UCSD-AML1 (cell line): Measurements from ENCODE around the gene VCAN.
A peak's percentile ranks its signal among the peaks of the same experiment; 100 is the strongest.

Experiments used
- DNase-seq: peaks from one replicate; lab custom pipeline; 2025; ENCODE audit not compliant: unreplicated experiment; lab: John Stamatoyannopoulos, UW

VCAN gene

DNA sequence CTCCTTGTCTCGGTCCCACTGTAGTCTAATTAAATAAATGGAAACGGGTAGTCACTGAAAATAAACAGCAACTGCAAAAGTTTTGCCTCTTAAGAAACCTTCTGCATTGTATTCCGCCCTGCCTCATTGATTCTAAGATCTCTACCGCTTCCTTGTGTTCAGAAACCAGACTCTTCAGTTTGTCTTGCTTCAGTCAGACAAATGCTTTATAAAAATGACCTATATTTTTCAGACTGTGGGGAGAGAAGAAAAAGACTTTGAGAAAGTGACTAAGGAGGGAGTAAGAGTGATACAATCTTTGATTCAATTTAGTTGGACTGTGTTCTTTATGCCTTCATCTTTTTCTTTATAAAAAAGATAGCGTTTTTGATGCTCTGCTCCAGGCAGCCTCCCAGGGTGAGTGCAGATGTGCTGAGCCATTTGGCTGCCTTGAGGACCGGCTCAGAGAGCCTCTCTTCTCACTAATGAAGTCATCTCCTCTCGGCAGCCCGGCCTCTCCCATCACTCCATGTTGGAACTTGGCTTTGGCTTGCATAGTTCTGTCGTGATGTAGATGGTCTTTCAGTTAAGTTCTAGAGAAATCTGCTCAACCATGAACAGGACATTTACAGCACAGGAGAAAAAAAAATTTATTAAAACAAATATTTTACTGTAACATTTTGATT, 4.0 kb upstream of the VCAN start:
- no peak for DNase-seq

DNA sequence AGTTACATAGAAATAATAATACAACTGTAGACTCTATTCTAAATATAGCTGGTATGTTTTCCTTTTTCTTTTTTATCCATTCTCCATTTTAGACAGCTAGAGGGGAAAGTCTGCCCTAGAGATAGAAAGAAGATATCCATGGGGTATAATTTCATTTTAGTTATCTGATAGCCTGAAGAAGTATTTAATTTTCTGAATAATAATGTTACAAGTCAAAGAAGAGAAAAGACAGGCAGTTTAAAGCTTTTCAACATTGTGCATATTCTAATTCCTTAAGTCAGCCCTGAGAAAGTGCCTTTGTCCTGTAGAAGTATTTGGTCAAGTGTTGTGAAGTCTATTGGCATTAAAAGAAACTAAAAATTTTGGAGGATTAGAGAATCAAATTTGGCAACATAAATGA, 2.5 kb upstream of the VCAN start:
- DNase-seq, result no peak

DNA sequence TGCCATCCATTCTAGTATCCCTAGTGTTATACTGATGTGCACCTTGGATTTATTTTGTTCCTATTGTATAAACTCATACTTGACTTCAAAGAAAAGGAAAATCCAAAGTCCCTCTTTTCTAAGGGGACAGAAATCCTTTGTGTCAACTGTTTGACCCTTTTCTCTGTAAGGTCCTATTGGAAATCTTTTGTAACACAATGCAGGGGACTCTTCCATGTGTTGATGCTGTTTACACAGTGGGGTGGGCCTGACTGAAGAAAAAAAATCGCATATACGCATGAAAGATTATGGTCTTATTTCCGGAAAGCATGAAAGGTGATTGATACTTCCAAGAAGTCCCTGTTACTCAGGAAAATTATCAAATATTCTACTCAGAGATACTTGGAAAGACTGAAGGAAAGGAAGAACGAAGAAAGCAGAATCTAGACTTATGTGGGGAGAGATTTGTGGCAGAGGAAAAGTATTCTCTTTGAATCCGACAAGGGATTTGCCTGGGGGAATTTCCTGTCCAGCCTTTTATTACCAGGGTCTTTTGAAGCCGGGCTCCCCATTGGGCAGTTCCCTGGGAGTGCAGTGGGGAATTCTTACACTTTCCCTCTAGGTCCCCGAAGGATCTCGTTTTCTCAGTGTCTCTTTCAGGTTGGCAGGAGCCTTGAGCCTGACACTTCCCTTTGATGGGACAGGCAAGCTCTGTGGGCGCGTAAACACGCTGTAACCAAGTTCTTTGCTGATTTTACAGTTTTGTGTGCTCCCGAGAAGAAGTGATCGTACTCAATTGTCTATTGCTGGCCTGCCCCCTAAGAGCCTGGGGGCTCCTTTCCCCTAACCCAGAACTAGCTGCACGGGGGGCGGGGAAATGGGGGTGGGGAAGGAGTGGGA, 779 bp upstream of the VCAN start:
- no peak for DNase-seq

DNA sequence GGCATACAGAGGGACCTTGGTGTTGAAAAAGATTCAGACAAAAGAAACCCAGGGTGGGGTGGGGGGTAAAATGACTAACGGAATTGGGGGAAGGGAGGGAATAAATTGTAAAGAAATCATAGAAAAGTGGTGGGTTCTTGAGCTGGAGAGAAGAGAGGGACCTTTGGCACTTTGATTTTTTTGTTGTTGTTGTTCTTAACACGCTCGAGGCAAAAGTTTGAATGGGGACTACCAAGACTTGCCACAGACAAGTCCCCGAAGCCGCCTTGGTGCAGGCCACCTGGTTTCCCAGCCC, 616 bp downstream of the VCAN start:
- no peak for DNase-seq

DNA sequence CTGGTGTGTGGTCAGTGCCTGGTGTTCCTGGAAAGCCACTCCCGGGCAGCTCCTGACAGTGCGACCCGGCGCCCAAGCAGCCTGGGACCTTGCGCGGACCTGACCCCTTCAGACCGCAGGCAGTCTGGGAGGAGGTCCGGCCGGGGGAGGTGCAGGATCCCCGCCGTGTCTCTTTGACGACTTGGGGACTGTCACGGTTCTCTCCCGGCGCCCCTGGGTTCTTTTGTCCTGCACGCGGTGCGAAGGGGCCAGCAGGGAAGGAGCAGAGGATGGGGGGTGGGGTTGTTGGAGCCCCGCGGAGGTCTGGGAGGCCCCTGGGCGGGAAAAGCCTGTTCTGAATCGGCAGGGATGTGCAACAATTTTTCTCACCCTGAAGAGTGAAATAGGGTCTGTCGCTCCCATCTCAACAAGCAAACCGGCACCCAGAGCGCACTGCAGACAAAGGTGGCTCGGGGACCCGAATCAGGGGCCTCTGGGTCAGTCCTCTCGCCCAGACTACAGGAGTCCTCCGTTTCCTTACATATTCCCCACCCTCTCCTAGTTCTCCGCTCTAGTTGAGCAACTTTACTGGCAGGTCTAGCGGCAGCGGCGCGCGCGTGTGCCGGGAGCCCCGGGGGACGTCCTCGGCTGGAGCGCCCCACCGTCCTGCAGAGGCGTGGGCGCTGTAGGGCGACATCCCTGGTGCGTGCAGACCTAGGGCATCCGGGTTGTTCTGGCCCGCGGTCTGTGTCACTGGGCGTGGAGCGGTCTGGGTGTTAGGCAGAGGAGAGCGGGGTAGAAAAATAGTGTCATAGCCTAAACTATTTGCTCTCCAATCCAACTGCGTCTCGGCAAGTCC, 1.2 kb downstream of the VCAN start:
- peak; percentile 54 for DNase-seq

DNA sequence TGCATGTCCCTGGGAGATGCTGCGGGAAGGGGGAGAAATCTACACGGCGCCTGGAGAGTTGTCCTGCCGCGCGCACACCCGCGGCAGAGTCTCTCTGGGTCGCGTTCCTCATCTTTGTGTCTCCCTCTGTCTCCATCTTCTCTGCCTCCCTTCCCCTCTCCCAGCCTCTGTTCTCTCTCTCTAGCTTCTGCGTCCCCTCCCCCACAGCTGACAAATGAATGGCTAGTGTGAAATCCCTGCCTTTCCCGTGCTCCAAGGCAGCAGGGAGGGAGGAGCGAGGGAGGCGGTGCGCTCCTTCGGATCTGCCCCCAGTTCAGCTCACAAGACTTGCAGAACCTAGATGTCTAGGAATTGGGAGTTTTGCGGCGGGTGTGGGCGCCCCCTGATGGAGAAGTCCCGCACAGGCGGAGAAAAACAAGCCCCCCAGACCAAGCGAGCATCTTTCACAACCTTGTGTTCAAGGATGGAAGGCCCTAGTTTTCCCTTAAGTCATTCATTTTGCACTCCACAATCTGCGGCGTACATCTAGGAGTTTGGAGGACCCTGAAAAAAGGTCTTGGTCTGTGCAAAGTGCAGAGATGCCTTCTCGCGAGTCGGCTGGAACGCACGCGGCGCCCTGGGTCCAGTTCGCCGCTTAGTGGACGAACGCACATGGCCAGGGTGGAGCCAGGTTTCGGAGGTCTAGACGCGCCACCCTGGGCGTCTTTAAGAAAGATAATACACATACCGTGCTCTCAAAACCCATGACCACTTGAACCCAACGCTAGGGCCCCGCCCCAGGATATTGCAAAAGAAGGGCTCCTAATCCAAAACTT, 2.0 kb downstream of the VCAN start:
- peak; percentile 90 for DNase-seq

DNA sequence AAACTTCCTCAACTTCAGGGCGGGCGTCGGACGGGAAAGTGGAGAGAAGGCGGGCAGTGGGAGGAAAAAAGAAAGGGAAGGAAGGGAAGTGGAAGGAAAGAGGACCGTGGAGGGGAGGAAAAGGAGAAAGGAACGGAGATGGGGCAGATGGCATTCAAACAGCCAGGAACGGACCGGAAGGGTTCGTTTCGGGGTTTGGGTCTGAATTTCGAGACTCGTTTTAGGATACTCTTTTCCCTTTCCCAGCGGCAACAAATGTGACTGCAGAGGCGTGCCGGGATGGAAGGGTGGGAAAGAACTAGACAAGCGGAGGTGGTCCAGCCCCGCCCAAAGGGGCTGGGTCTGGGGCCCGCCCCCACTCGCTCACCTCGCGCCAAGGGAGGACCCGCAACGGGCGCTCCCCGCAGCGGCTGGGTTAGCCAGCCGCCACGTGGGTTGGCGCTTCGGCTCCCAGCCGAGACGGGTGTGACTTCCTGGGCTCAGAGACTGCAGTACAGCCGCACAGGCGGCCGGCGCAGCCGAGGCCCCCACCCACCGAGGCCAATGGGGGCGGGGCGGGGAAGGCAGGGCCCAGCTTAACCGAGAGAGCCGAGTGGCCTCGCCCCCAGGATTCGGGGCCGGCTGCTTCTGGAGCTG, 2.7 kb downstream of the VCAN start:
- DNase-seq, result peak; percentile 85

DNA sequence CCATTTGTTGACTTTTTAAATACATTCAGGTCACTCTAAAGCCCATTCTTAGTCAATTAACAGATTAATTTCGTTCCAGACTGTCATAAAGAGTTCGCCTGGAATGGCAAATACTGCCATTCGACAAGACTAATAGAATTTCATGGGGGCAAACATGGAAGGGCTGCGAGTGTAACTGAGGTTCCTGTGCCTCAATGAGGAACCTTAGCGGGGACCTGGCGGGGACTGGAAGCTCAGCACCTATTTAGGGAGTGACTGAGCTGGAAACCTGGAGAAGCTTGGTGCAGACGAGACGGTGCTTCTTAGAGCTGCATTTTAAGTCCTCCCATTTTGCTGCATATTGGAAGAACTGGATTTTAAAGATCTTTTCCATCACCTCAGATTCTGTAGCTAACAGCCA, 3.4 kb downstream of the VCAN start:
- DNase-seq, result no peak

DNA sequence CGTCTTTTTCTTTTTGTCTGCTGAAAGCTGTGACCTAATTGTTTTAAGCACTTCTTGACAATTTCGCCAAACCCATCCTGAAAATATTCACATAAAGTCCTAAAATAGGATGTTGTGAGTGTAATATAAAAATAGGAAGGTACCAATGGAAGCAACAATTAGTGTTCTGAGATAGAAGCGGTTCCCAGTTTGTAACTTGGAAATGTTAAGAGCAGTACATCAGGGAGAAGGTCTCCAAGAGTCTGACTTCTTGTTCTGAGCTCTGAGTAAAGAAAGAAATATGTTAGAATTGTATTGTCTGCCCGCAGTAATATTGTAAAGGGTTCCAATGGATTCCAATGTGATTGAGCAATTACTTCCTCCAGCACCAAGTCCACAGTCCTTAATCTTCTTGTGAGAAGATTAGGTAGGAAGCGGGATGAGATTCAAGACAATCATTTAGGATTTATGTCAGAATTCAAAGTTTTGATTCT, 3.9 kb downstream of the VCAN start:
- DNase-seq, result no peak

DNA sequence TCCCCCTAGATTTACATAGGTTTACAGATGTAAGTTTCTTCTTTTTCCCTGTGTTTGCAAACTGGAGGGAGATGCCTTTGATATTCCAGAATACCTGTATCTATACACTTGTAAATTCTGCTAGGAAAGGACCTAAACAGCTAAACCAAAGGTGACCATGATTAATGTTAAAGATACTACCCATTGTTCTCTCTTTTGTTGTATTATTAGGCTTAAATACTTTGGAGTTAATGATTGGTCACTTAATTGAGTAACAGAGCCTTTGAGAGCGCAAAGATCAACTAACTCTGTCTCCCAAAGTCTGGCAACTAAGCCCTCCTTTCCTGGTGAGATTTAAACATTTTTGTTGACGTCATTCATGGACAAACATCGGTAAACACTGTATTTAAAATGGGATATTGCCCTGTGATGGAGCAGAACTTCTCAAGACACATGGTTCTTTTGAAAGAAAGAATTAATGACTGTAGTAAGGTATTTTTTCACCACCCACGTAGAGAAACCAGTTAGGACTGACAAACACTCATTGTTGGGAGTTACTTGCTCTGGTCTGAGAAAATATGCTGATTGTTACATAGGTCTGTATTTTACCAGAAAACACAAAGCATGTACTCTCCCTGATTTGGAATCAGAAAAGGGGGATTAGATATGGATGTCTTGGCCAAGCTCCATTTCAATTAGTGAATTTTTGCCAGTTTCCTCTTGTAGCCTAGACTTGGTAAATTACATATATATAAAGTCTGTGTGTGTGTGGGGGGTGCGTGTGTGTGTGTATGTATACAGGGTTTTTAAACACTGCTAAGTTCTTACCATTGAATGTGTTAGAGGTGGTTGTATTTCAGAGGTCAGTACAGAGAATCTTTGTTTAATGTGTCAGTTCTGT, 4.6 kb downstream of the VCAN start:
- no peak for DNase-seq

DNA sequence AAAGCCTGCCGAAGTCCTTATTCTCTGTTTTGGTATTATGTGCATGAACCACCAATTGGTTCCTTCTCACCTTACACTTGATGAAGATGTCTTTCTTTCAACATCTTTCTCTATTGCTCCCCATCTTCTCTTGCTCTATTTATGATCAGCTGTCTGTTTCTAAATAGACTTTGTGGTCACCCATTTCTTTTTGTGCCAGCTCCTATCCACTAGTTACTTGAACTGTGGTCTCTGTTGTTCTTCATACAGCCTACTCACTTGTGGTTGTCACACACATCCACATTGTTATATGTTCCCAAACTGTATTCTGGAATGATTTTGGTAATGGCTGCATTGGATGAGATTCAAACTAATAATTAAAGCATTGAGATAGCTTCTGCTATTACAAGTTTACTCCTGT, 11.4 kb downstream of the VCAN start:
- DNase-seq, result no peak

DNA sequence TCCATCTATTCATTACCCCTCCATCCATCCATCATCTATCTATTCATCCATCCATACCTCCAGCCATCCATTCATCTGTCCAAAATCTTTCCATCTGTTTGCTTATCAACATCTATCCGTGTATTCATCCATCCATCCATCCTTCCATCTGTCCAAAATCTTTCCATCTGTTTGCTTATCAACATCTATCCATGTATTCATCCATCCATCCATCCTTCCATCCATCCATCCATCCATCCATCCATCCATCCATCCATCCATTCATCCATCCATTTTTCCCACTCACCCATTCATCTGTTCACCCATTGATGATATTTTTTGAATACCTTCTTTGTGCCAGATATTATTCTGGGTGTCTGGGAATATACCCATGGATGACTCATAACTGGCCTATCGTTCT, 12.8 kb downstream of the VCAN start:
- no peak for DNase-seq

DNA sequence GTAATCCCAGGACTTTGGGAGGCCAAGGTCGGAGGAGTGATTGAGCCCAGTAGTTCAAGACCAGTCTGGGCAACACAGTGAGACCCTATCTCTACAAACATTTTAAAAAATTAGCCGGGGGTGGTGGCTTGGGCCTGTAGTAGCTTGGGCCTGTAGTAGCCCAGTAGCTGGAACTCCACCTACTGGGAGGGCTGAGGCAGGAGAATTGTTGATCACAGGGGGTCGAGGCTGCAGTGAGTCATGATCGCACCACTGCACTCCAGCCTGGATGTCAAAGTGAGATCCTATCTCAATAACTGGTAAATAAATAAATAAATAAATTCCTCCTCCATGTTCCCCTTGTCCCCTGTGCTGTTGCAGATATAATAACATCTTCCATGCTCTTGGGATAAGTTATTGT, 14.3 kb downstream of the VCAN start:
- DNase-seq, result no peak

DNA sequence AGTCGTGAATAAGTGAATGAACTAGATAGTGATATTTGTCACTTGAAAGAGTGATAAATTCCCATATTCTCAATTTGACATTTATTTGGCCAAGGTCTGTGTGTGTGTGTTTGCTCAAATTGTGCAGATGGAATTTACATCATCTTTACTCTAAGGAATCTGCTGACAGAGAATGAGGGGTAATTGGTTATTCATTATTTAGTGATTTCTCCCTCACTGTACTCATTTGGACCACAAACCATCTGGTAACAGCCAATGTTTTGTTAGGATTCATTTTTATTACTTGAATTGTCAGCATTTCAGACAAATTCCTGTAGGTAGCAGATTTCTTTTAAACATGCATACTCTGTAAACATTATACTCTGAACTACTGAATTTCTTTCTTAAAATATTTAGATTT, 15.6 kb downstream of the VCAN start:
- no peak for DNase-seq

DNA sequence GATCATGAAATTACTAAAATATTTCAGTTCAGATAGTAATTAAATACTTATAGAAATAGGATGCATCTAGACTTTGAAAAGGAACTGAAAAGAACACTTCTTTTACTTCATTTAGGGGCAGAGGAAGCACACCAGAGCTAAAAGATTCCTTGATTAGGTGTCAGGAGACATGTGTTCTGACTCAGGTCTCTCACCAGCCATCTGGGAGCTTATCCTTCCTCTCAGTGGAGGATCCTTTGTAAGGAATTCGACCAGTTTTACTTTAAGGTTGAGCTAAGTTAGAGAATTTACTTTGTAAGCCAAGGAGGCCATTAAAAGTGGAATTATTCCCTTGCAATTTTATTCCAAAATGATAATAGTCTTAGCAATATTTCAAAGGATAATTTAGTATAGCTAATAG, 16.7 kb downstream of the VCAN start:
- DNase-seq, result no peak

DNA sequence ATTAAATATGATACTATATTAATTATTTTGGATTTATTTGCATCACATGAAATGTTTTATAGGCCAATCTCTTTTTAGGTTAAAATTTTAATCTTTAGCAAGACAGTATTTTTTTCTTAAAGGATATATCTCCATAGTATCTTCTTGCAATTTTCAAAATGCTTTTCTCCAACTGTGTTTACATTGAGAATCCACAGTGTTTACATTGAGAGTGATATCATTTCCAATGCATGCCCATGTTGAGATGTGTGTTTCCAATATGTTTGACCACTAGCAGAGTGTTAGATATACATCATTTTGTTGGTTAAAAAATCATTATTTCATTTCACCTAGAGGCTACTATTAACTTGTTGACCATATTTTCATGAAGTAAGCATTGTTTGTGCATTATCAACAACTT, 17.3 kb downstream of the VCAN start:
- no peak for DNase-seq

DNA sequence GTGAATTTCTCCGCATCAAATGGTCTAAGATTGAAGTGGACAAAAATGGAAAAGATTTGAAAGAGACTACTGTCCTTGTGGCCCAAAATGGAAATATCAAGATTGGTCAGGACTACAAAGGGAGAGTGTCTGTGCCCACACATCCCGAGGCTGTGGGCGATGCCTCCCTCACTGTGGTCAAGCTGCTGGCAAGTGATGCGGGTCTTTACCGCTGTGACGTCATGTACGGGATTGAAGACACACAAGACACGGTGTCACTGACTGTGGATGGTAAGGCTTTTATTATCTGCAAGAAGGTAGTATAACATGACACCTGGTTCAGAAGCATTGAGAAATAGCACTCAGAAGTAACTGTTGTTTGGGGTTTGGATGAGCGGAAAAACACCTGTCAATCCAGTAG, 18.7 kb downstream of the VCAN start:
- no peak for DNase-seq

DNA sequence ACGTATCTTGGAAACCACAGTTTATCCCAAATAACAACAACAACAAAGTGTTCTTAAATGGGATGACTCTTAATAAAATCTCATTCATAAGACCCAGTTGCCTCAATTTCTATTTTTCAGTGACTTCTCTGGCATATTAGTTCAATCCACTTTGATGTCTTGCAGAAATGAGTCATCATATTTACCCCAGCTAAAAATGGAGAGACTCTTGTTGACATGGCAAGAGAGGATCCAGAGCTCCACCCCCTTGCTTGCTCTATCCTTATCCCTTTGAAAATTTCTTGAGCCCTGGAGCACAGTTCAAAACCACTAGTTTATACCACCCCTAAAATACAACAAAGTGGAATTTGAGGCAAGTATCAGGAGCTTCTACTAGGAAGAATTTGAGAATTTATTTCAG, 20.8 kb downstream of the VCAN start:
- DNase-seq, result no peak

DNA sequence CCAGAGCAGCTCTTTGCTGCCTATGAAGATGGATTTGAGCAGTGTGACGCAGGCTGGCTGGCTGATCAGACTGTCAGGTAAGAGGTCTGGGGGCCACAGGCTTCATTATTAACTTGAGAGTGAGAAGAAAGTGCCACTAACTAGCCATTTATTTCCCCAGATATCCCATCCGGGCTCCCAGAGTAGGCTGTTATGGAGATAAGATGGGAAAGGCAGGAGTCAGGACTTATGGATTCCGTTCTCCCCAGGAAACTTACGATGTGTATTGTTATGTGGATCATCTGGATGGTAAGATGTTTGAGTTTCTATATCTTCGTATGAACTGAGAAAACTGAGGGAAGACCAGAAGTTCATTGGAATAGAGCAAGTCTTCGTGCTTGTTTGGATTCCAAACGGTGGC, 22.1 kb downstream of the VCAN start:
- DNase-seq, result no peak
